ENCODE results near the gene TP53I13. TPM values are rescaled to one million over a fixed set of nuclear protein-coding genes. Genes with fewer than 3 reads are reported as not detected.

TP53I13 gene
- total RNA-seq, 8 experiments from 2014 or later: 13.0 to 39.6 (median 20.8) TPM

GRCh38 chr17:29610395-29610794, 41.9 kb downstream of the TP53I13 start:
- ATAC-seq (replicated peaks in 6 of 8): no peak
- H3K27ac ChIP-seq: no peak overlapping the region
- no peak overlapping the region for H3K4me3 ChIP-seq
- peaks cover 16 to 20% of the 10 kb centered on the region in 2 donors for H3K4me1 ChIP-seq (replicated peaks in 1 of 2)
- WGBS, 10 experiments: 60 to 100% (median 81%) methylated on average over 1 to 3 of the region's 3 CpGs; no CpG with 5 or more reads in 5 of the 10 experiments
- in situ Hi-C loops (cut with MboI; ENCODE audit: low pct_unique_long_range_greater_than_20kb in 2 of 9, low sequenced_read_pairs in 9 of 9, unreplicated experiment in 9 of 9): loop anchor here in 1 of 9 experiments (25.0 kb wide), 1 partner anchor 477 kb away; no protein-coding TSS in a partner anchor

GRCh38 chr17:29611351-29612093, 43.0 kb downstream of the TP53I13 start:
- 96 to 100% (median 100%) methylated on average over 1 to 5 of the region's 11 CpGs; no CpG with 5 or more reads in 6 of the 10 experiments for WGBS, 10 experiments

GRCh38 chr17:29612094-29612403, 43.5 kb downstream of the TP53I13 start:
- 100% methylated on average over 2 of the region's 12 CpGs; no CpG with 5 or more reads in 9 of the 10 experiments for WGBS, 10 experiments
- no peak for ATAC-seq (replicated peaks in 6 of 8)
- Histone ChIP-seq H3K4me1 (replicated peaks in 1 of 2) (peaks cover 23 to 24% of the 10 kb centered on the region in 2 donors), H3K27ac (no peak overlapping the region), H3K4me3 (no peak overlapping the region)
- in situ Hi-C loops (cut with MboI; ENCODE audit: low pct_unique_long_range_greater_than_20kb in 2 of 9, low sequenced_read_pairs in 9 of 9, unreplicated experiment in 9 of 9): loop anchor here in 1 of 9 experiments (25.0 kb wide), 1 partner anchor 475 kb away; no protein-coding TSS in a partner anchor

More at GRCh38 chr17:29611351-29612093, 43.0 kb downstream of the TP53I13 start:
- Histone ChIP-seq H3K27ac (no peak overlapping the region), H3K4me3 (no peak overlapping the region), H3K4me1 (replicated peaks in 1 of 2) (peaks cover 23 to 24% of the 10 kb centered on the region in 2 donors)
- in situ Hi-C loops (cut with MboI; ENCODE audit: low pct_unique_long_range_greater_than_20kb in 2 of 9, low sequenced_read_pairs in 9 of 9, unreplicated experiment in 9 of 9): loop anchor here in 1 of 9 experiments (25.0 kb wide), 1 partner anchor 476 kb away; no protein-coding TSS in a partner anchor
- ATAC-seq (replicated peaks in 6 of 8): no peak

GRCh38 chr17:29612404-29613280, 44.1 kb downstream of the TP53I13 start:
- Histone ChIP-seq H3K4me3 (no peak overlapping the region), H3K4me1 (replicated peaks in 1 of 2) (peaks cover 27 to 28% of the 10 kb centered on the region in 2 donors), H3K27ac (peak overlapping the region in 1 of 2 donors; percentile 43)
- WGBS, 10 experiments: no CpG with 5 or more reads among the region's 85 CpGs
- in situ Hi-C loops (cut with MboI; ENCODE audit: low pct_unique_long_range_greater_than_20kb in 2 of 9, low sequenced_read_pairs in 9 of 9, unreplicated experiment in 9 of 9): loop anchor here in 1 of 9 experiments (25.0 kb wide), 1 partner anchor 475 kb away; no protein-coding TSS in a partner anchor
- no peak for ATAC-seq (replicated peaks in 6 of 8)

- peak in 7 of 8 experiments; percentile 9 to 73 (median 60) for ATAC-seq (replicated peaks in 6 of 8)
- 0 to 80% (median 32%) methylated on average over 1 to 7 of the region's 50 CpGs; no CpG with 5 or more reads in 6 of the 10 experiments for WGBS, 10 experiments
- in situ Hi-C loops (cut with MboI; ENCODE audit: low pct_unique_long_range_greater_than_20kb in 2 of 9, low sequenced_read_pairs in 9 of 9, unreplicated experiment in 9 of 9): loop anchor here in 1 of 9 experiments (25.0 kb wide), 1 partner anchor 474 kb away; no protein-coding TSS in a partner anchor
- H3K4me3 ChIP-seq: no peak overlapping the region
- peaks cover 27 to 34% of the 10 kb centered on the region in 2 donors for H3K4me1 ChIP-seq (replicated peaks in 1 of 2)
- peak overlapping the region in 1 of 2 donors; percentile 43 for H3K27ac ChIP-seq
These were observed 44.9 kb downstream of the TP53I13 start for GRCh38 chr17:29613352-29613837.

GRCh38 chr17:29613856-29614255, 45.4 kb downstream of the TP53I13 start:
- no peak overlapping the region for H3K4me3 ChIP-seq
- H3K27ac ChIP-seq: no peak overlapping the region
- H3K4me1 ChIP-seq (replicated peaks in 1 of 2): peaks cover 27 to 34% of the 10 kb centered on the region in 2 donors
- WGBS, 10 experiments: 61 to 100% methylated on average over 1 to 3 of the region's 13 CpGs; no CpG with 5 or more reads in 8 of the 10 experiments
- in situ Hi-C loops (cut with MboI; ENCODE audit: low pct_unique_long_range_greater_than_20kb in 2 of 9, low sequenced_read_pairs in 9 of 9, unreplicated experiment in 9 of 9): loop anchor here in 1 of 9 experiments (25.0 kb wide), 1 partner anchor 473 kb away; no protein-coding TSS in a partner anchor
- peak in 1 of 8 experiments; percentile 14 for ATAC-seq (replicated peaks in 6 of 8)

GRCh38 chr17:29614349-29615047, 46.0 kb downstream of the TP53I13 start:
- peak in 1 of 8 experiments; percentile 12 for ATAC-seq (replicated peaks in 6 of 8)
- Histone ChIP-seq H3K4me3 (no peak overlapping the region), H3K27ac (no peak overlapping the region), H3K4me1 (replicated peaks in 1 of 2) (peaks cover 27 to 34% of the 10 kb centered on the region in 2 donors)
- in situ Hi-C loops (cut with MboI; ENCODE audit: low pct_unique_long_range_greater_than_20kb in 2 of 9, low sequenced_read_pairs in 9 of 9, unreplicated experiment in 9 of 9): loop anchor here in 1 of 9 experiments (25.0 kb wide), 1 partner anchor 473 kb away; no protein-coding TSS in a partner anchor
- 60 to 94% (median 70%) methylated on average over 1 to 6 of the region's 16 CpGs; no CpG with 5 or more reads in 6 of the 10 experiments for WGBS, 10 experiments

- ATAC-seq (replicated peaks in 6 of 8): peak; percentile 3 to 63 (median 12)
- Histone ChIP-seq H3K4me3 (peak overlapping the region in 2 of 5 donors; percentile 25 to 26), H3K27ac (no peak overlapping the region), H3K4me1 (replicated peaks in 1 of 2) (peaks cover 27 to 34% of the 10 kb centered on the region in 2 donors)
- in situ Hi-C loops (cut with MboI; ENCODE audit: low pct_unique_long_range_greater_than_20kb in 2 of 9, low sequenced_read_pairs in 9 of 9, unreplicated experiment in 9 of 9): loop anchor here in 1 of 9 experiments (25.0 kb wide), 1 partner anchor 472 kb away; no protein-coding TSS in a partner anchor
- 0 to 90% (median 20%) methylated on average over 2 to 5 of the region's 15 CpGs; no CpG with 5 or more reads in 5 of the 10 experiments for WGBS, 10 experiments
These were observed 46.5 kb downstream of the TP53I13 start for GRCh38 chr17:29615048-29615385.

- ATAC-seq (replicated peaks in 6 of 8): peak; percentile 50 to 80 (median 71)
- Histone ChIP-seq H3K4me1 (replicated peaks in 1 of 2) (peaks cover 27 to 34% of the 10 kb centered on the region in 2 donors), H3K27ac (no peak overlapping the region), H3K4me3 (peak overlapping the region in 4 of 5 donors; percentile 4 to 26 (median 19))
- in situ Hi-C loops (cut with MboI; ENCODE audit: low pct_unique_long_range_greater_than_20kb in 2 of 9, low sequenced_read_pairs in 9 of 9, unreplicated experiment in 9 of 9): loop anchor here in 1 of 9 experiments (25.0 kb wide), 1 partner anchor 472 kb away; no protein-coding TSS in a partner anchor
- WGBS, 10 experiments: 20 to 100% (median 37%) methylated on average over 1 to 5 of the region's 74 CpGs; no CpG with 5 or more reads in 7 of the 10 experiments
These were observed 47.2 kb downstream of the TP53I13 start for GRCh38 chr17:29615492-29616299.

GRCh38 chr17:29616300-29617048, 48.0 kb downstream of the TP53I13 start:
- 20 to 100% (median 42%) methylated on average over 1 to 11 of the region's 32 CpGs; no CpG with 5 or more reads in 4 of the 10 experiments for WGBS, 10 experiments
- no peak overlapping the region for H3K27ac ChIP-seq
- in situ Hi-C loops (cut with MboI; ENCODE audit: low pct_unique_long_range_greater_than_20kb in 2 of 9, low sequenced_read_pairs in 9 of 9, unreplicated experiment in 9 of 9): loop anchor here in 1 of 9 experiments (25.0 kb wide), 1 partner anchor 471 kb away; no protein-coding TSS in a partner anchor
- peaks cover 27 to 34% of the 10 kb centered on the region in 2 donors for H3K4me1 ChIP-seq (replicated peaks in 1 of 2)
- no peak for ATAC-seq (replicated peaks in 6 of 8)
- peak overlapping the region in 2 of 5 donors; percentile 25 to 26 for H3K4me3 ChIP-seq

Measured in motor neuron (in vitro differentiated cells).